NCI-H128 (cell line): ENCODE results near the gene CPT1C.

Experiments used
- DNase-seq: peaks from one replicate; lab custom pipeline; 2025; ENCODE audit not compliant: unreplicated experiment; lab: John Stamatoyannopoulos, UW

Gene CPT1C

GRCh38 chr19:49749771-49750170 lies 58.9 kb downstream of the CPT1C start:
- no peak for DNase-seq

- no peak for DNase-seq
These were observed 61.8 kb downstream of the CPT1C start for GRCh38 chr19:49752701-49753100.

- no peak for DNase-seq
These were observed 65.0 kb downstream of the CPT1C start for GRCh38 chr19:49755956-49756355.

GRCh38 chr19:49758292-49758691 lies 67.4 kb downstream of the CPT1C start:
- DNase-seq, result no peak

GRCh38 chr19:49761249-49761624 lies 70.3 kb downstream of the CPT1C start:
- DNase-seq, result no peak

- no peak for DNase-seq
These were observed 70.9 kb downstream of the CPT1C start for GRCh38 chr19:49761625-49762311.

GRCh38 chr19:49763230-49763629 lies 72.3 kb downstream of the CPT1C start, which contains the start of gene TSKS:
Gene TSKS, minus strand, starts transcription at chr19:49763306. Its CDS starts 59 bp downstream, at chr19:49763247.
- DNase-seq, result no peak
